Stimulated activated CD4-positive, alpha-beta T cell treated with anti-CD3 and anti-CD28 coated beads, Interleukin-12 subunit alpha, Interleukin-12 subunit beta, amount 100 ng/mL, for 4 hours (primary cell): ENCODE results near the gene TPRA1.

Experiments
- DNase-seq: peaks from one replicate; pipeline ENCODE4 v3.0.0-alpha.2; 2020

The TPRA1 gene

GRCh38 chr3:127552038-127552437, 38.5 kb downstream of the TPRA1 start:
- DNase-seq, result no peak

- no peak for DNase-seq
These were observed 39.4 kb downstream of the TPRA1 start for GRCh38 chr3:127551178-127551577.

GRCh38 chr3:127550468-127551157, 39.9 kb downstream of the TPRA1 start:
- DNase-seq, result no peak

GRCh38 chr3:127549826-127550467, 40.6 kb downstream of the TPRA1 start:
- DNase-seq, result no peak

GRCh38 chr3:127547761-127548605, 42.5 kb downstream of the TPRA1 start:
- peak; percentile 84 for DNase-seq

- no peak for DNase-seq
These were observed 43.4 kb downstream of the TPRA1 start for GRCh38 chr3:127546970-127547733.

- DNase-seq, result no peak
These were observed 44.0 kb downstream of the TPRA1 start for GRCh38 chr3:127546554-127546953.

- DNase-seq, result no peak
These were observed 44.6 kb downstream of the TPRA1 start for GRCh38 chr3:127545711-127546457.

- no peak for DNase-seq
These were observed 45.3 kb downstream of the TPRA1 start for GRCh38 chr3:127545216-127545615.

GRCh38 chr3:127544803-127545201, 45.7 kb downstream of the TPRA1 start:
- DNase-seq, result no peak

- peak; percentile 64 for DNase-seq
These were observed 46.2 kb downstream of the TPRA1 start for GRCh38 chr3:127544192-127544802.

GRCh38 chr3:127543441-127543840, 47.1 kb downstream of the TPRA1 start:
- no peak for DNase-seq

- DNase-seq, result no peak
These were observed 48.0 kb downstream of the TPRA1 start for GRCh38 chr3:127542441-127542952.

- no peak for DNase-seq
These were observed 49.2 kb downstream of the TPRA1 start for GRCh38 chr3:127541320-127541719.

GRCh38 chr3:127539366-127540060, 51.0 kb downstream of the TPRA1 start:
- no peak for DNase-seq

GRCh38 chr3:127538569-127538968, 52.0 kb downstream of the TPRA1 start:
- DNase-seq, result no peak

- no peak for DNase-seq
These were observed 53.4 kb downstream of the TPRA1 start for GRCh38 chr3:127536830-127537812.

GRCh38 chr3:127535901-127536829, 54.4 kb downstream of the TPRA1 start:
- no peak for DNase-seq
